ENCODE data around the gene ADCY10.
"Not testable (repeated sequence)": the region's sequence is repeated elsewhere in the genome, so short reads cannot be mapped to it uniquely, and the experiment has no call there.

Gene ADCY10

DNA sequence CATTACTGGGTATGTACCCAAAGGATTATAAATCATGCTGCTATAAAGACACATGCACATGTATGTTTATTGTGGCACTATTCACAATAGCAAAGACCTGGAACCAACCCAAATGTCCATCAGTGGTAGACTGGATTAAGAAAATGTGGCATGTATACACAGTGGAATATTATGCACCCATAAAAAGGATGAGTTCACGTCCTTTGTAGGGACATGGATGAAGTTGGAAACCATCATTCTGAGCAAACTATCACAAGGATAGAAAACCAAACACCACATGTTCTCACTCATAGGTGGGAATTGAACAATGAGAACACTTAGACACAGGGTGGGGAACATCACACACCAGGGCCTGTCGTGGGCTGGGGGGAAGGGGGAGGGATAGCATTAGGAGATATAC is 26.7 kb downstream of the ADCY10 start:
- not testable (repeated sequence) for DNase-seq (ENCODE audit: low spot score)

DNA sequence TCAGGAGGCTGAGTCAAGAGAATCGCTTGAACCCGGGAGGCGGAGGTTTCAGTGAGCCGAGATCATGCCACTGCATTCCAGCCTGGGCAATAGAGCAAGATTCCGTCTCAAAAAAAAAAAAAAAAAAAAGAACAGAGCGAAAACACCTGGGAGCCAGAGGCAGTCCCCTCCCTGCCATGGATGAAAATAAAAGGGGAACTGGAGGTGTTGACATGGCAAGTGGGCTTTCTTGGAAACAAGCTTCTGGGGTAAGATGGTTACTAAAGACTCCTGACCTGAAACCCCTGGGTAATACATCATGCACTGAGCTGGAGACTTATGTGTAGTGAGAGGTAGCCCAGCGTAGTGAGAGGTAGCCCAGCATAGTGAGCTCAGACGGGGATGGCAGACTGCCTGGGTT is 31.6 kb downstream of the ADCY10 start:
- DNase-seq (ENCODE audit: low spot score): no peak

DNA sequence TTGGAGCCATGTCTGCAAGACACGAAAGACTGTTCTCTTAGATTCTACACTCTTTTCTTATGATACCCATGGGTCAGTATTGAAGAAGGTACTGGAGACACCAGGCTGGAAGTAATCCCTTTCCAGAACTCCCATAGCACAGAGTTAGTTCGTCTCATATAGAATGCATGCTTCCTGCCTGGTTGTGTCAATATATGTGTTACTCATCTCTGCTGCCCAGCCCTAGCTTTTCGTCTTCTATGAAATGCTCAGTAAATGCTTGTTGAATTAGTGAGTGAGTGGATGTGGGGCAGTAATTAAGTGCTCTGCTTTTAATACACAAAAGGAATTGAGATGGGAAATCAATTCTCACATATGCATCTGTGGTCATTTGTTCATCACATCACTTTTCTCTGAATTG is 32.1 kb downstream of the ADCY10 start:
- DNase-seq (ENCODE audit: low spot score): no peak

- DNase-seq (ENCODE audit: low spot score): no peak
These were observed 32.9 kb downstream of the ADCY10 start for GRCh38 chr1:167881069-167881468.

GRCh38 chr1:167880580-167881021 is 33.3 kb downstream of the ADCY10 start:
- no peak for DNase-seq (ENCODE audit: low spot score)

DNA sequence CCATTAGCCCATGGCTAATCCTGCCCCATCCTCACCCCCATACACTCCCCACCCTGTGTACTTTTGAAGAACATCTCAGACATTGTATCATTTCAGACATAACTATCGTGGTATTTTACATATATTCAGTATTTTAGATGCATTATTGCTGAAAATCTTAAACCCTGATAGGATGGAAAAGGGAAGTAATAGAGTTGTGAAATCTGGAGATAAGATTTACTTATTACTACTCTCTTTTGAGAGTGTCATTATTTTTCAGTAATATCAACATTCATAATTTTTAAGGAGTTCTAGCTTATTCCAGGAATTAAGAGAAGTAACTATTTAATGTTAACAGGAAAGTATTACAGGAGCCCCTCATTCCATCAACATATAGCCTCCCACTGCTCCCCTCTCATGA is 34.4 kb downstream of the ADCY10 start:
- DNase-seq (ENCODE audit: low spot score): no peak

DNA sequence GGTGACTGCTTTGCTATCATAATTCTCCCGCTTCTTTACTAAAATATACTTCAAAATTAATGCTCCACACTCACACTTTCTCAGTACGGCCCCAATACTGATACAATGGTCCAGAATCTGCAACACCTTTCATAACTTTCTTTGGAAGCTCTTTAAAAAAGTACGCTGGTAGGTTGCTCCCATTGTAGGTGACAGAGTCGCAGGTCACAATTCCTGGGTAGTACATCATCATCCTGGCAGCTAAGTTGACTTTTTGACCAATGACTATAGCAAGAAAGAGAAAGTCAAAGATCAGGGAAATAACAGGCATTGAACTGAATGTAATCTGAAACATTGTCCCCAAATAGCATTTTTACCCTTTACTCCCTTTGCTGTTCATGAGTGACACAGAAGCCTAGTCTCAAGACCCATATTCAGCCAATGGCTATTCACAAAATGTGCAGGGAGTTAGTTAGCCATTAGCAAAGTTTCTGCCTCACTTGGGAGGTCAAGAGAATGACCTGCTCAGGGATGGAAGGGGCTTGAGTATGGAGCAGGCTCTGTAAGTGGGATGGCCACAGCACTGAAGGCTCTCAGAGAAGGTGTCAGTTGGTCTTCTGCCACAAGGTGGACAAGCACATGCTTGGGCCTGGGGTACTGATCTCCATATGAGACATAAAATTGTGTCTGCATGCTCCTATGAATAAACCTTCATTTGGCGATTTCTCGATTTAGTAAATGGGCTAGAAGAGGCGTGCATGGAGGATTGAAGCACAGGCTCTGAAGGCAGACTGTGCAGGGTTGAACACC is 35.4 kb downstream of the ADCY10 start:
- DNase-seq (ENCODE audit: low spot score): no peak

GRCh38 chr1:167876597-167877175 is 37.2 kb downstream of the ADCY10 start:
- no peak for DNase-seq (ENCODE audit: low spot score)

DNA sequence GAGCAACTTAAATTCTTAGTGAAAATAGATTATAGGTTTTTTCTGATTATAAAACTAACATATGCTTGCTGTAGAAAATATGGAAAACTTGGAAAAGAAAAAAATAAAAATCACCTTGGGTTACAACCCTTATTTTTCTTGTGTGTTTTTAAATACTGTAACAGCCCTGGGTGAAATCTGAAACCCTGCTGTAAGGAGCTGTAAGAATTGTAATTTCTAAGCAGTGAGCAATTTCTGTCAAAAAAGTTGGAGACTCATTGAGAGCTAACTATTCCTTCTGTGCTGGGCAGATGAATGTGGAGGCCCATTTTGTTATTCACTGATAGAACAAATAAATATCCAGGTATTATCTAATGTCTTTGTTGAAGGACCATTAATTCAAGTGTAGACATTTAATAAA is 42.6 kb downstream of the ADCY10 start:
- DNase-seq (ENCODE audit: low spot score): no peak

- DNase-seq (ENCODE audit: low spot score): not testable (repeated sequence)
These were observed 44.6 kb downstream of the ADCY10 start for GRCh38 chr1:167869157-167870001.

- DNase-seq (ENCODE audit: low spot score): not testable (repeated sequence)
These were observed 47.1 kb downstream of the ADCY10 start for GRCh38 chr1:167866739-167867414.

DNA sequence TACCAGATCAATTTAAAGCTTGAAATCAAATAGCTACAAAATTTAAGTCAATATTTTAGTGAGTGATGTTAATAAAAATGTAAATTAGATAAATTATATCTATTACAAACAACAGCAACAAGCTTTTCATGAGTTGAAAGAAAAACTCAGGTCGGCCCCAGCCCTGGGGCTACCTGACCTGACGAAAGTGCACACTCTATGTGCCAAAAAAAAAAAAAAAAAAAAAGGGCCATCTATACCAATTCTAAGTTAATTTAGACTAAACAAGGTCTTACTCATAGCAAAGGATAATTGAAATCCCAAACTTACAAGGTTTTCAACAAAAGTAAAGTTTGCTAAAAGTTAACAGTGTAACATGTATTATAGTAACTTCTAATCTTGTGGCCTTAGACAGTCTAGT is 47.6 kb downstream of the ADCY10 start:
- DNase-seq (ENCODE audit: low spot score): not testable (repeated sequence)

- not testable (repeated sequence) for DNase-seq (ENCODE audit: low spot score)
These were observed 48.1 kb downstream of the ADCY10 start for GRCh38 chr1:167865804-167866308.

DNA sequence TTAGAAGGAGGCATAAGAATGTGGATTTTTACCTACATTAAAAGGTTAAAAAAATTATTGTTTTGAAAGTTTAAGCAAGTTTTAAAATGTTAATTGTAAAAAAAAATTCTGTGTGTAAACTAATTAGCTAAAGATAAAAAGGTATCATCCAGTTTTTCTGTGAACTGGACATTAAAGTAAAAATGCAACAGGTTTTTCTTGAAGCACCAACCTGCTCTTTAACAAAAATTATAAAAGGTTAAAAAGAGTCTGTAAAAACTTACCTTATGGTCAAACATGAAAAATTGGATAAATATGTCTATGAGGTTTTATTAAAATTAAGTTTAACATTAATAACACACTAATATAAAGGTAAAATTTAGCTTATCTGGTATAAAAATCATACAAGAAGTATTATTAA is 48.7 kb downstream of the ADCY10 start:
- not testable (repeated sequence) for DNase-seq (ENCODE audit: low spot score)

DNA sequence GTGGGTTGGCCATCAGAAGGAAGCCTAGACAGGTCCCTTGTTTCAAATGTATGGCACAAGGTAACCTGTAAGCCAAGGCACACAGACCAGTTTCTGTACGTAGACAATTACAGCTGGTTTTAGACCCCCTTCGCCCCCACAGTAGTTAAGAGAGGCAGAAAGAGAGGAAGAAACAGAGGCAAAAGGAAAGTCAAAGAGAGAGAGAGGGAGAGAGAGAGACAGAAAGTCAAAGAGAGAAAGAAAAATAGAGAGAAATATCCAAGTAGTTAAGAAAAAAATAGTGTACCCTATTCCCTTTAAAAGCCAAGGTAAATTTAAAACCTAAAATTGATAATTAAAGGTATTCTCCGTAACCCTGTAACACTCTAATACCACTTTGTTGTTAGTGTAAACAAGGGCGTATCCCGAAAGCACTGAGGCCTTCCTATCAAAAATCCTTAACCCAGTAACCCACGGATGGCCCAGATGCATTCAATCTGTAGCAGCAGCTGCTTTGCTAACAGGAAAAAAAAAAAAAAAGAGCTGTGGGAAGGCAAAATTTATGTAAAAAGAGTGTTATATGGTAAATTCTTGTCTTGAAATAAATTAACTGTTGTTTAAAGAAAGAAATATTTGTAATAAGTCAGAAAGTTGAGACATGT is 49.4 kb downstream of the ADCY10 start:
- DNase-seq (ENCODE audit: low spot score): no peak

DNA sequence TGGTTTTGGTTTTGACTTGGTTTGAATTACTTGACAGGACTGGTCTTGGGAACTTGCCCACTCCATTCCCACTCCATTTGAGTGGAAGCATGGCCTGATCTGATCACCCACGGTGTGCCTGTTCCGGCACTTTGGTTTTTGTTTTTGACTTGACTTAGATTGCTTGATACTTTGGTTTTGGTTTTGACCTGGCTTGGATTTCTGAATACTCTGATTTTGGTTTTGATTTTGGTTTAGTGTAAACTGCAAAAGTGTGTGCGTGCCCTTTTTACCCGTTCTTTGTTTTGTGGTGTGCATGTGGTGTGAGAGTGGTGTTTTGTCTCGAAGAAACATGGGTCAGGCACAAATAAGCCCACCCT is 50.0 kb downstream of the ADCY10 start:
- DNase-seq (ENCODE audit: low spot score): no peak

DNA sequence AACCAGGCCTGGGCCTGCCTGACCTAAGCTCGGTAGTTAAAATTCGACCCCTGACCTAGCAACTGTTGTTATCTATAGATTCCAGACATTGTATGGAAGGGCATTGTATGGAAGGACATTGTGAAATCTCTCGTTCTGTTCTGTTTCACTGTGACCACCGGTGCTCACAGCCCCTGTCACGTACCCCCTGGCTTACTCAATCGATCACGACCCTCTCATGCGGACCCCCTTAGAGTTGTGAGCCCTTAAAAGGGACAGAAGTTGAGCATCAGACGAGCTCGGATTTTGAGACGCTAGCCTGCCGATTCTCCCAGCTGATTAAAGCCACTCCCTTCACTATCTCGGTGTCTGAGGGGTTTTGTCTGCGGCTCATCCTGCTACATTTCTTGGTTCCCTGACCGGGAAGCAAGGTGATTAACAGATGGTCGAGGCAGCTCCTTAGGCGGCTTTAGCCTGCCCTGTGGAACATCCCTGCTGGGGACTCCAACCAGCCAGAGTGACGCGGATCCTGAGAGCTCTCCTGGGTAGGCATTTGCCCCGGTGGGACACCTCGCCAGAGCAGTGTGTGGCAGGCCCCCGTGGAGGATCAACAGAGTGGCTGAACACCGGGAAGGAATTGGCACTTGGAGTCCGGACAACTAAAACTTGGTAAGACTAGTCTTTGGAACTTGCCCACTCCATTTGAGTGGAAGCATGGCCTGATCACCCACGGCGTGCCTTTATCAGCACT is 50.6 kb downstream of the ADCY10 start:
- DNase-seq (ENCODE audit: low spot score): not testable (repeated sequence)

- no peak for DNase-seq (ENCODE audit: low spot score)
These were observed 51.4 kb downstream of the ADCY10 start for GRCh38 chr1:167862432-167863076.

DNA sequence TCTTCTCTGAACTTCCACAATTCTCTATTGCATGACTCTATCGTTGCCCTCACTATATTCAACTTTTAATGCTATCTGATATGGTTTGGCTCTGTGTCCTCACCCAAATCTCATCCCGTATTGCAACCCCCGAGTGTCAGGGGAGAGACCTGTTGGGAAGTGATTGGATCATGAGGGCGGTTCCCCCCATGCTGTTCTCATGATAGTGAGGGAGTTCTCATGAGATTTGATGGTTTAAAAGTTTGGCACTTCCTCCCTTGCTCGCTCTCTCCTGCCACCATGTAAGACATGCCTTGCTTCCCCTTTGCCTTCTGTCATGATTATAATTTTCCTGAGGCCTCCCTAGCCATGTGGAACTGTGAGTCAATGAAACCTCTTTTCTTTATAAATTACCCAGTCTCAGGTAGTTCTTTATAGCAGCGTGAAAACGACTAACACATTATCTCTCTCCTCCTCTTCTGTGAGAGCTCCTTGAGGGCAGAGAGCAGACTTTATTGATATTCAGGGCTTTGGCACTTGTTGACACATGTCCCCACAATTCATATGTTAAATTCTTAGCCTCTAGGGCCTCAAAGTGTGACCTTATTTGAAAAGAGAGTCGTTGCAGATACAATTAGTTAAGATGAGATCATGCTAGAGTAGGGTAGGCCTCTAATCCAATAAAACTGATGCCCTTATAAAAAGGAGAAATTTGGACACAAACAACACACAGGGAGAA is 52.1 kb downstream of the ADCY10 start:
- no peak for DNase-seq (ENCODE audit: low spot score)

All from activated CD4-positive, alpha-beta T cell treated with anti-CD3 and anti-CD28 coated beads, Interleukin-2, Interleukin-4, amounts not matched to agents 100 ng/mL and 50 ng/mL, durations not matched to agents 16 hours and 8 hours (primary cell).